HepG2 (cell line): ENCODE results near the gene YTHDF1. TPM values are rescaled to one million over a fixed set of nuclear protein-coding genes. Genes with fewer than 3 reads are reported as not detected.
A peak's percentile ranks its signal among the peaks of the same experiment; 100 is the strongest.

ENCODE experiments used
- ARID2 ChIP-seq: sonication (generic); formaldehyde crosslinking; IDR thresholded peaks from 2 replicates; pipeline ENCODE4 v1.8.1; 2022; ENCODE audit warnings: mild to moderate bottlenecking, missing genetic modification reagents, borderline replicate concordance
- CBFB ChIP-seq: sonication (generic); formaldehyde crosslinking; IDR thresholded peaks from 2 replicates; pipeline ENCODE4 v1.4.0; 2020; ENCODE audit warnings: missing genetic modification reagents
- ETS1 ChIP-seq: sonication (generic); formaldehyde crosslinking; IDR thresholded peaks from 2 replicates; pipeline ENCODE4 v1.4.0; 2020; ENCODE audit warnings: missing genetic modification reagents
- FOXP4 ChIP-seq: sonication (generic); formaldehyde crosslinking; IDR thresholded peaks from 2 replicates; pipeline ENCODE4 v1.4.0; 2020; ENCODE audit warnings: missing genetic modification reagents
- GABPB1 ChIP-seq: IDR thresholded peaks from 2 replicates; pipeline ENCODE4 v1.6.1; 2016; ENCODE audit warnings: mild to moderate bottlenecking, missing genetic modification reagents, moderate library complexity, missing compliant biosample characterization
- GZF1 ChIP-seq: sonication (generic); formaldehyde crosslinking; IDR thresholded peaks from 2 replicates; pipeline ENCODE4 v1.5.1; 2020; ENCODE audit warnings: mild to moderate bottlenecking, missing genetic modification reagents
- HNRNPK ChIP-seq: fragments of 200-400 bp; formaldehyde crosslinking; IDR thresholded peaks from 2 replicates; pipeline ENCODE4 v1.6.1; 2018; ENCODE audit warnings: low read length, low read depth, moderate library complexity, mild to moderate bottlenecking; ENCODE audit not compliant: poor library complexity, severe bottlenecking
- KLF13 ChIP-seq: sonication (generic); formaldehyde crosslinking; IDR thresholded peaks from 2 replicates; pipeline ENCODE4 v1.4.0; 2020; ENCODE audit warnings: mild to moderate bottlenecking, missing genetic modification reagents
- MAFK ChIP-seq, 2 experiments: IDR thresholded peaks in 1 of 2; conservative IDR thresholded peaks in 1 of 2; 2 replicates each; pipeline ENCODE4 v1.6.1; 2011; ENCODE audit warnings: improper control_type of control experiment in 2 of 2, low read length in 2 of 2
- MEF2D ChIP-seq: sonication (generic); formaldehyde crosslinking; IDR thresholded peaks from 2 replicates; pipeline ENCODE4 v1.5.1; 2020; ENCODE audit warnings: mild to moderate bottlenecking, missing genetic modification reagents
- MXD1 ChIP-seq: sonication (generic); formaldehyde crosslinking; IDR thresholded peaks from 2 replicates; pipeline ENCODE4 v1.4.0; 2020; ENCODE audit warnings: mild to moderate bottlenecking, missing genetic modification reagents
- NR2F6 ChIP-seq, 2 experiments: IDR thresholded peaks; 2 replicates each; pipeline ENCODE4 v1.6.1; 2016; ENCODE audit warnings: antibody characterized with exemption in 1 of 2, mild to moderate bottlenecking in 1 of 2
- RARA ChIP-seq: IDR thresholded peaks from 2 replicates; pipeline ENCODE4 v1.6.1; 2016; ENCODE audit warnings: missing genetic modification reagents, missing compliant biosample characterization
- RBFOX2 ChIP-seq: fragments of 200-400 bp; formaldehyde crosslinking; IDR thresholded peaks from 2 replicates; pipeline ENCODE4 v1.6.1; 2017; ENCODE audit warnings: low read depth, mild to moderate bottlenecking, low read length
- RNF219 ChIP-seq: sonication (generic); formaldehyde crosslinking; IDR thresholded peaks from 2 replicates; pipeline ENCODE4 v1.5.0; 2020; ENCODE audit warnings: mild to moderate bottlenecking, missing genetic modification reagents
- SRSF1 ChIP-seq: fragments of 200-400 bp; formaldehyde crosslinking; optimal IDR thresholded peaks from 2 replicates; pipeline ENCODE3; 2017; ENCODE audit warnings: mild to moderate bottlenecking, low read depth, low read length, moderate library complexity
- ZBTB7B ChIP-seq: sonication (generic); formaldehyde crosslinking; IDR thresholded peaks from 2 replicates; pipeline ENCODE4 v1.4.0; 2020; ENCODE audit warnings: missing genetic modification reagents
- ZFP36 ChIP-seq: fragments of 150-350 bp; IDR thresholded peaks from 2 replicates; pipeline ENCODE4 v1.6.1; 2018; ENCODE audit warnings: borderline replicate concordance, low read length, low read depth; ENCODE audit not compliant: partially characterized antibody
- ZFP82 ChIP-seq: sonication (generic); formaldehyde crosslinking; IDR thresholded peaks from 2 replicates; pipeline ENCODE4 v1.5.1; 2020; ENCODE audit warnings: mild to moderate bottlenecking, missing genetic modification reagents, borderline replicate concordance
- ZNF264 ChIP-seq: sonication (generic); formaldehyde crosslinking; IDR thresholded peaks from 2 replicates; pipeline ENCODE4 v1.4.0; 2020; ENCODE audit warnings: missing genetic modification reagents
- ZNF329 ChIP-seq: sonication (generic); formaldehyde crosslinking; IDR thresholded peaks from 2 replicates; pipeline ENCODE4 v1.9.0; 2021; ENCODE audit warnings: low read depth, mild to moderate bottlenecking, missing genetic modification reagents
- ZNF335 ChIP-seq: sonication (generic); formaldehyde crosslinking; IDR thresholded peaks from 2 replicates; pipeline ENCODE4 v1.4.0; 2020; ENCODE audit warnings: missing genetic modification reagents
- ZNF598 ChIP-seq: sonication (generic); formaldehyde crosslinking; IDR thresholded peaks from 2 replicates; pipeline ENCODE4 v1.5.1; 2020; ENCODE audit warnings: mild to moderate bottlenecking, missing genetic modification reagents, borderline replicate concordance
- ZNF639 ChIP-seq: conservative IDR thresholded peaks from 2 replicates; pipeline ENCODE4 v1.6.1; 2018; ENCODE audit warnings: missing genetic modification reagents
- polyA plus RNA-seq, 8 experiments: library from polyadenylated mRNA; depleted of rRNA in 3 of 8; stranded (reverse) in 7 of 8; unstranded in 1 of 8; fragments of >200 nt; fragmentation: Illumina TruSeq in 4 of 8; extraction: Trizol in 4 of 8; gene quantifications; 2 replicates each; pipeline versions ENCODE4 v1.2.1 to v1.2.3, GENCODE V29; 2011 to 2016; ENCODE audit warnings: low read depth in 4 of 8, missing spikeins in 1 of 8, mixed read lengths in 1 of 8; ENCODE audit not compliant: insufficient read depth in 1 of 8
- total RNA-seq, 5 experiments: library from RNA; depleted of rRNA; stranded (reverse); fragments of >200 nt; fragmentation: Illumina TruSeq; extraction: Trizol; gene quantifications; 2 replicates each; pipeline ENCODE4 v1.2.3, GENCODE V29; 2016; ENCODE audit warnings: low read depth in 1 of 5

The YTHDF1 gene
- total and polyA plus RNA-seq, 2 of the 13 experiments (the other 11 are each of a cell fraction or from before 2014, with no cell fraction given): 34.5 to 37.7 TPM

- TF ChIP-seq ZNF335 (0 out of 2 replicates have a peak, but pooled peaks have one; percentile 38), GZF1 (0 out of 2 replicates have a peak, but pooled peaks have one; percentile 55), RARA (peak; percentile 61), ZNF598 (no peak), GABPB1 (CRISPR knock-in tag) (peak; percentile 62), ETS1 (no peak), MEF2D (CRISPR knock-in tag) (peak; percentile 57), ZBTB7B (CRISPR knock-in tag) (no peak; the same call in 1 of the 2 replicates), MAFK (conservative IDR thresholded peaks at IDR 0.05 in 1 of 2, IDR thresholded peaks at IDR 0.05 in 1 of 2; ENCODE audit: low read length in 2 of 2) (no peak), ZFP82 (CRISPR knock-in tag) (no peak), KLF13 (CRISPR knock-in tag) (no peak), SRSF1 (no peak), RNF219 (no peak), CBFB (CRISPR knock-in tag) (no peak), ZNF264 (CRISPR knock-in tag) (no peak), ARID2 (no peak), FOXP4 (0 out of 2 replicates have a peak, but pooled peaks have one; percentile 4), ZNF329 (CRISPR knock-in tag) (0 out of 2 replicates have a peak, but pooled peaks have one; percentile 57), ZFP36 (no peak), HNRNPK (peak; percentile 62), MXD1 (CRISPR knock-in tag) (peak; percentile 87; the same call in 1 of the 2 replicates), RBFOX2 (no peak), NR2F6 (IDR thresholded peaks at IDR 0.05) (peak; percentile 75), NR2F6 (CRISPR knock-in tag; IDR thresholded peaks at IDR 0.05) (peak; percentile 81), ZNF639 (no peak)
These were observed 19.6 kb upstream of the YTHDF1 start, which contains the start of gene BIRC7 (continued) for GRCh38 chr20:63235399-63235983.
